ENCODE measurements around the gene PRUNE1.

The PRUNE1 gene

GRCh38 chr1:151067185-151067584 is 58.9 kb downstream of the PRUNE1 start:
- TF ChIP-seq, protein P1, sequence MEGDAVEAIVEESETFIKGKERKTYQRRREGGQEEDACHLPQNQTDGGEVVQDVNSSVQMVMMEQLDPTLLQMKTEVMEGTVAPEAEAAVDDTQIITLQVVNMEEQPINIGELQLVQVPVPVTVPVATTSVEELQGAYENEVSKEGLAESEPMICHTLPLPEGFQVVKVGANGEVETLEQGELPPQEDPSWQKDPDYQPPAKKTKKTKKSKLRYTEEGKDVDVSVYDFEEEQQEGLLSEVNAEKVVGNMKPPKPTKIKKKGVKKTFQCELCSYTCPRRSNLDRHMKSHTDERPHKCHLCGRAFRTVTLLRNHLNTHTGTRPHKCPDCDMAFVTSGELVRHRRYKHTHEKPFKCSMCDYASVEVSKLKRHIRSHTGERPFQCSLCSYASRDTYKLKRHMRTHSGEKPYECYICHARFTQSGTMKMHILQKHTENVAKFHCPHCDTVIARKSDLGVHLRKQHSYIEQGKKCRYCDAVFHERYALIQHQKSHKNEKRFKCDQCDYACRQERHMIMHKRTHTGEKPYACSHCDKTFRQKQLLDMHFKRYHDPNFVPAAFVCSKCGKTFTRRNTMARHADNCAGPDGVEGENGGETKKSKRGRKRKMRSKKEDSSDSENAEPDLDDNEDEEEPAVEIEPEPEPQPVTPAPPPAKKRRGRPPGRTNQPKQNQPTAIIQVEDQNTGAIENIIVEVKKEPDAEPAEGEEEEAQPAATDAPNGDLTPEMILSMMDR (IDR thresholded peaks at IDR 0.05): no peak

DNA sequence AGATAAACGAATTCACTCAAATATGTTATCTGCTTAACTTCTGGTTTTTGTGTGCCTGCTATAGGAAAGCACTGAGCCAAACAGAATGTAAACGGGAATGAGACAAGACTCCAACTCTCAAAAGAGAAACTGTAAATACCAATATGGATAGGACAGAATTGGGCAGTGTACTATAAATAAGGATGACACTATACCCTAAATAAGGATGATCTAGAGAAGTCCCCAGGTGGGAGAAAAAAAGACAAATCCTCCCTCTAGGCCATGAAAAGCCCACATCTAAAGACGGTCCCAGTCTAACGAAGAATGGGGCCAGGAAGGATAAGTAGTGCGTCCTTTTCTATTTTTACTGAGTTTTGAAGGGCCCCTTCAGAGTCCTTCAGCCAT is 60.8 kb downstream of the PRUNE1 start:
- TF ChIP-seq, protein P1 (IDR thresholded peaks at IDR 0.05): no peak

- TF ChIP-seq, protein P1 (IDR thresholded peaks at IDR 0.05): peak; percentile 95
Observed at GRCh38 chr1:151070474-151071276, 62.4 kb downstream of the PRUNE1 start, which contains the start of gene GABPB2. TSS of gene GABPB2 (plus strand) at chr1:151070761. CDS start at chr1:151088190, 17,429 bp downstream.

DNA sequence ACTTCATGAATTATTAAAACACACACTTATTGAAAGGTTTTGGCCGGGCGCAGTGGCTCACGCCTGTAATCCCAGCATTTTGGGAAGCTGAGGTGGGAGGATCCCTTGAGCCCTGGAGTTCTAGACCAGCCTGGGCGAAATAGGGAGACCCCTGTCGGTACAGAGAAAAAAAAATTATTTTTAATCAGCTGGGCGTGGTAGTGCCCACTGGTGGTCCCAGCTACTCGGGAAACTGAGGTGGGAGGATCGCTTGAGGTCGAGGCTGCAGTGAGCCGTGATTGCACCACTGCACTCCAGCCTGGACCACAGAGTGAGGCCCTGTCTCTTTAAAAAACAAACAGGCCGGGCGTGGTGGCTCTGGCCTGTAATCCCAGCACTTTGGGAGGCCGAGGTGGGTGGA is 64.0 kb downstream of the PRUNE1 start:
- TF ChIP-seq, protein P1 (IDR thresholded peaks at IDR 0.05): no peak

Data from LNCAP (cell line).